ENCODE results near the gene ZNF438.

Gene ZNF438

DNA sequence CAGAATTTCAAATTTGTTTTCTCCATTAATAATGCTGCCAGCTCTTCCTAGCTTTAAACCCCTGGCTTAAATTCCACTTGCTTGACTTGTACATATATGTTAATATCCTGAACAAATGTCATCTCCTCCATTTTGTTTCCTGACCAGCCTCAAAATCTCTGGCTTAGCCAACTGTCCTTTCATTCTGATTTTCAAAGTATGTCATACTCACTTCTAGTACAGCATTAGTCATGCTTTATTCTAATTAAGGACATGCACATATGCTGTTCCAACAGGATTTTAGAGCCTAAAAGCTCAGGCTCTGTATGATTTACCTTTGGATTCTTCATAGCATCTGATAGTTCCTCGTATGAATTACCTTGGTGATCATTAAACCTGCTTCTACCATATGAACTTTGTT lies 158.3 kb downstream of the ZNF438 start:
- TF ChIP-seq CTCF (IDR thresholded peaks at IDR 0.05; ENCODE audit: borderline replicate concordance, insufficient read depth, low read depth, low read length) = no peak
- no peak overlapping the region for H3K4me3 ChIP-seq (ENCODE audit: low read depth, low read length)

GRCh38 chr10:30870896-30871295 lies 160.8 kb downstream of the ZNF438 start:
- TF ChIP-seq CTCF (IDR thresholded peaks at IDR 0.05; ENCODE audit: borderline replicate concordance, insufficient read depth, low read depth, low read length) = no peak
- no peak overlapping the region for H3K4me3 ChIP-seq (ENCODE audit: low read depth, low read length)

GRCh38 chr10:30869566-30869965 lies 162.1 kb downstream of the ZNF438 start:
- H3K4me3 ChIP-seq (ENCODE audit: low read depth, low read length) = no peak overlapping the region
- TF ChIP-seq CTCF (IDR thresholded peaks at IDR 0.05; ENCODE audit: borderline replicate concordance, insufficient read depth, low read depth, low read length) = no peak

DNA sequence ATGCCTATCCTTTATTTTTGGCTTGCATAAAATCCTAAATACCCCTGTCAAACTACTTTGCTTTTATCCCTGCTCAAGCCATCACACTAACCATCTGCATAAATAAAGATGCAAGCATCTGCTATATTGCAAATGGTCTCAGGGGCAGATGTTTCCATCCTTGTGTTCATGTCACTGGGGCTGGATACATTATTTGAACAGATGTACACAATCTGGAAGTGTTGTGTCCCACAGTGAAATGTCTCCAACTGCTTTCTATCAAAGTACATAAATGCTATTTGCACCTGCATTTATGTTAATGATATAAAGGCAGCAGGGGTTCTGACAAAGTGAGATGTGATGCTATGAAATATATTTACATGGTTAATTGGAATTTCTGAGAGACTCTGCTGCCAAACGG lies 163.1 kb downstream of the ZNF438 start:
- H3K4me3 ChIP-seq (ENCODE audit: low read depth, low read length) = no peak overlapping the region
- TF ChIP-seq CTCF (IDR thresholded peaks at IDR 0.05; ENCODE audit: borderline replicate concordance, insufficient read depth, low read depth, low read length) = no peak

- no peak overlapping the region for H3K4me3 ChIP-seq (ENCODE audit: low read depth, low read length)
- TF ChIP-seq CTCF (IDR thresholded peaks at IDR 0.05; ENCODE audit: borderline replicate concordance, insufficient read depth, low read depth, low read length) = no peak
These were observed 164.8 kb downstream of the ZNF438 start for GRCh38 chr10:30866896-30867295.

- TF ChIP-seq CTCF (IDR thresholded peaks at IDR 0.05; ENCODE audit: borderline replicate concordance, insufficient read depth, low read depth, low read length) = no peak
- no peak overlapping the region for H3K4me3 ChIP-seq (ENCODE audit: low read depth, low read length)
These were observed 166.3 kb downstream of the ZNF438 start for GRCh38 chr10:30865141-30865926.

GRCh38 chr10:30863516-30864210 lies 168.0 kb downstream of the ZNF438 start:
- H3K4me3 ChIP-seq (ENCODE audit: low read depth, low read length) = no peak overlapping the region
- no peak for TF ChIP-seq CTCF (IDR thresholded peaks at IDR 0.05; ENCODE audit: borderline replicate concordance, insufficient read depth, low read depth, low read length)
